Testis (tissue), 3 donors: ENCODE data around the gene ERI2. TPM values are rescaled to one million over a fixed set of nuclear protein-coding genes. Genes with fewer than 3 reads are reported as not detected.

Experiments
- DNase-seq: peaks from one replicate; pipeline ENCODE4 v3.0.0-alpha.2; 2019
- H3K27ac ChIP-seq, 2 donors: fragments of 200-600 bp; sonication (generic); one replicate each; pipeline ENCODE4 v1.5.1; 2019
- H3K27me3 ChIP-seq: fragments of 200-600 bp; sonication (generic); one replicate; pipeline ENCODE4 v1.5.1; 2019
- H3K36me3 ChIP-seq: fragments of 200-600 bp; sonication (generic); one replicate; pipeline ENCODE4 v1.5.1; 2017; ENCODE audit warnings: low read depth; ENCODE audit errors: missing control alignments
- H3K4me1 ChIP-seq: fragments of 200-600 bp; sonication (generic); one replicate; pipeline ENCODE4 v1.5.1; 2019
- H3K4me3 ChIP-seq, 2 donors: fragments of 200-600 bp; sonication (generic); one replicate each; pipeline ENCODE4 v1.5.1; 2017 to 2019
- H3K9me3 ChIP-seq: fragments of 200-600 bp; sonication (generic); one replicate; pipeline ENCODE4 v1.5.1; 2017
- CTCF ChIP-seq, 3 experiments: fragments of 450-650 bp in 2 of 3; fragments of 200-600 bp in 1 of 3; sonication (generic) in 1 of 3; IDR thresholded peaks; one replicate each; pipeline ENCODE4 v1.5.1; 2016 to 2019; ENCODE audit warnings: antibody characterized with exemption in 3 of 3, mild to moderate bottlenecking in 2 of 3, moderate library complexity in 1 of 3
- POLR2A ChIP-seq: fragments of 450-650 bp; IDR thresholded peaks from one replicate; pipeline ENCODE4 v1.6.1; 2017; ENCODE audit warnings: antibody characterized with exemption, mild to moderate bottlenecking, moderate library complexity
- WGBS, 2 donors: methylation state at CpG; one replicate each; pipeline ENCODE4 v1.1.5; 2018; 5-methylcytosine and 5-hydroxymethylcytosine counted together
- intact Hi-C: fragments of 100-400 bp; cut with DNase I; formaldehyde crosslinking; loops from one replicate; pipeline ENCODE4 v1.15.1; 2023; ENCODE audit warnings: low total_unique reads
- polyA plus RNA-seq: library from polyadenylated mRNA; stranded (reverse); fragments of 350-450 nt; fragmentation: Illumina TruSeq; extraction: RNeasy Lipid Tissue Mini Kit (QIAGEN cat#74804); gene quantifications from one replicate; pipeline ENCODE4 v1.2.3, GENCODE V29; 2014; ENCODE audit warnings: low read depth, low replicate concordance; ENCODE audit not compliant: insufficient read depth
- total RNA-seq, 2 donors: library from RNA; depleted of rRNA; stranded (reverse); fragments of >200 nt; gene quantifications; one replicate each; pipeline ENCODE4 v1.2.3, GENCODE V29; 2016

The ERI2 gene
- total and polyA plus RNA-seq, 3 donors from 2014 or later: 42.9 to 71.1 (median 66.5) TPM

GRCh38 chr16:20803561-20804214 is 2.6 kb downstream of the ERI2 start:
- no peak for TF ChIP-seq POLR2A
- TF ChIP-seq CTCF (IDR thresholded peaks at IDR 0.05): no peak
- Histone ChIP-seq H3K36me3 (no peaks in the 10 kb centered on the region), H3K27me3 (no peaks in the 10 kb centered on the region), H3K9me3 (no peaks in the 10 kb centered on the region), H3K4me1 (no peaks in the 10 kb centered on the region), H3K27ac (no peak overlapping the region), H3K4me3 (no peak overlapping the region)
- WGBS, 2 donors: 88 to 93% methylated on average over 7 of the region's 7 CpGs
- intact Hi-C loops: no loop called here
- no peak for DNase-seq

GRCh38 chr16:20803192-20803560 is 3.1 kb downstream of the ERI2 start:
- 92 to 95% methylated on average over 2 of the region's 2 CpGs for whole genome bisulfite sequencing, 2 donors
- H3K27ac ChIP-seq: no peak overlapping the region
- no peaks in the 10 kb centered on the region for H3K9me3 ChIP-seq
- intact Hi-C loops: no loop called here
- no peak for DNase-seq
- H3K27me3 ChIP-seq: no peaks in the 10 kb centered on the region
- TF ChIP-seq POLR2A: no peak
- H3K4me1 ChIP-seq: no peaks in the 10 kb centered on the region
- H3K4me3 ChIP-seq: no peak overlapping the region
- no peaks in the 10 kb centered on the region for H3K36me3 ChIP-seq

GRCh38 chr16:20801278-20801677 is 5.0 kb downstream of the ERI2 start:
- WGBS, 2 donors: 41 to 54% methylated on average over 1 of the region's 1 CpG
- no peak for DNase-seq
- no peaks in the 10 kb centered on the region for H3K36me3 ChIP-seq
- H3K4me1 ChIP-seq: no peaks in the 10 kb centered on the region
- no peak overlapping the region for H3K27ac ChIP-seq
- no peaks in the 10 kb centered on the region for H3K27me3 ChIP-seq
- no peaks in the 10 kb centered on the region for H3K9me3 ChIP-seq
- intact Hi-C loops: no loop called here
- no peak for TF ChIP-seq CTCF (IDR thresholded peaks at IDR 0.05)
- no peak for TF ChIP-seq POLR2A
- no peak overlapping the region for H3K4me3 ChIP-seq

- Histone ChIP-seq H3K27ac (no peak overlapping the region), H3K27me3 (no peaks in the 10 kb centered on the region), H3K4me1 (no peaks in the 10 kb centered on the region), H3K4me3 (no peak overlapping the region), H3K9me3 (no peaks in the 10 kb centered on the region), H3K36me3 (no peaks in the 10 kb centered on the region)
- DNase-seq: no peak
- intact Hi-C loops: no loop called here
- TF ChIP-seq POLR2A: no peak
- TF ChIP-seq CTCF (IDR thresholded peaks at IDR 0.05): peak in 2 of 3 experiments; percentile 33 to 60
- 67 to 70% methylated on average over 2 of the region's 2 CpGs for WGBS, 2 donors
Observed at GRCh38 chr16:20799599-20799998, 6.7 kb downstream of the ERI2 start.

GRCh38 chr16:20798364-20798763 is 7.9 kb downstream of the ERI2 start:
- WGBS, 2 donors: 77 to 87% methylated on average over 2 of the region's 2 CpGs
- no peaks in the 10 kb centered on the region for H3K9me3 ChIP-seq
- no peaks in the 10 kb centered on the region for H3K4me1 ChIP-seq
- DNase-seq: no peak
- intact Hi-C loops: no loop called here
- H3K27me3 ChIP-seq: no peaks in the 10 kb centered on the region
- no peak overlapping the region for H3K27ac ChIP-seq
- H3K36me3 ChIP-seq: no peaks in the 10 kb centered on the region
- no peak for TF ChIP-seq POLR2A
- TF ChIP-seq CTCF (IDR thresholded peaks at IDR 0.05): no peak
- no peak overlapping the region for H3K4me3 ChIP-seq
